Stimulated activated CD4-positive, alpha-beta T cell treated with anti-CD3 and anti-CD28 coated beads, Interleukin-1b, Interleukin-23, amount 100 ng/mL, for 24 hours (primary cell): ENCODE results near the gene MRPL42.
"Not testable (repeated sequence)": the region's sequence is repeated elsewhere in the genome, so short reads cannot be mapped to it uniquely, and the experiment has no call there.

Source experiments
- DNase-seq, 4 experiments: peaks; one replicate each; pipeline ENCODE4 v3.0.0-alpha.2; 2020; ENCODE audit warnings: low read depth in 4 of 4, low spot score in 1 of 4

MRPL42 gene

GRCh38 chr12:93497456-93497855 is 30.1 kb downstream of the MRPL42 start:
- DNase-seq, result no peak

GRCh38 chr12:93498813-93499212 is 31.5 kb downstream of the MRPL42 start:
- not testable (repeated sequence) for DNase-seq

- no peak for DNase-seq
These were observed 32.9 kb downstream of the MRPL42 start for GRCh38 chr12:93500201-93500600.

GRCh38 chr12:93500667-93501066 is 33.4 kb downstream of the MRPL42 start:
- DNase-seq, result no peak

GRCh38 chr12:93502802-93503623 is 35.7 kb downstream of the MRPL42 start:
- peak; percentile 25 to 41 (median 33) for DNase-seq

GRCh38 chr12:93507165-93507564 is 39.9 kb downstream of the MRPL42 start:
- no peak for DNase-seq

GRCh38 chr12:93509506-93509905 is 42.2 kb downstream of the MRPL42 start:
- no peak for DNase-seq

- DNase-seq, result no peak
These were observed 47.5 kb downstream of the MRPL42 start for GRCh38 chr12:93514853-93515252.

GRCh38 chr12:93518725-93519124 is 51.4 kb downstream of the MRPL42 start:
- DNase-seq, result no peak

GRCh38 chr12:93519859-93520258 is 52.5 kb downstream of the MRPL42 start:
- no peak for DNase-seq

- no peak for DNase-seq
These were observed 53.1 kb downstream of the MRPL42 start for GRCh38 chr12:93520454-93520853.

- DNase-seq, result no peak
These were observed 54.1 kb downstream of the MRPL42 start for GRCh38 chr12:93521225-93522080.

- DNase-seq, result no peak
These were observed 57.2 kb downstream of the MRPL42 start for GRCh38 chr12:93524386-93525133.

- DNase-seq, result no peak
These were observed 59.6 kb downstream of the MRPL42 start for GRCh38 chr12:93526786-93527428.

- DNase-seq, result no peak
These were observed 63.0 kb downstream of the MRPL42 start for GRCh38 chr12:93530358-93530757.

GRCh38 chr12:93533310-93533709 is 66.0 kb downstream of the MRPL42 start:
- DNase-seq, result no peak

GRCh38 chr12:93536111-93536765 is 68.9 kb downstream of the MRPL42 start:
- DNase-seq, result no peak

- DNase-seq, result no peak
These were observed 69.6 kb downstream of the MRPL42 start for GRCh38 chr12:93536766-93537488.

GRCh38 chr12:93537769-93538168 is 70.5 kb downstream of the MRPL42 start:
- DNase-seq, result no peak

- DNase-seq, result no peak
These were observed 72.5 kb downstream of the MRPL42 start for GRCh38 chr12:93539821-93540220.
